Measurements from ENCODE around the gene FUT7.

Gene FUT7

DNA sequence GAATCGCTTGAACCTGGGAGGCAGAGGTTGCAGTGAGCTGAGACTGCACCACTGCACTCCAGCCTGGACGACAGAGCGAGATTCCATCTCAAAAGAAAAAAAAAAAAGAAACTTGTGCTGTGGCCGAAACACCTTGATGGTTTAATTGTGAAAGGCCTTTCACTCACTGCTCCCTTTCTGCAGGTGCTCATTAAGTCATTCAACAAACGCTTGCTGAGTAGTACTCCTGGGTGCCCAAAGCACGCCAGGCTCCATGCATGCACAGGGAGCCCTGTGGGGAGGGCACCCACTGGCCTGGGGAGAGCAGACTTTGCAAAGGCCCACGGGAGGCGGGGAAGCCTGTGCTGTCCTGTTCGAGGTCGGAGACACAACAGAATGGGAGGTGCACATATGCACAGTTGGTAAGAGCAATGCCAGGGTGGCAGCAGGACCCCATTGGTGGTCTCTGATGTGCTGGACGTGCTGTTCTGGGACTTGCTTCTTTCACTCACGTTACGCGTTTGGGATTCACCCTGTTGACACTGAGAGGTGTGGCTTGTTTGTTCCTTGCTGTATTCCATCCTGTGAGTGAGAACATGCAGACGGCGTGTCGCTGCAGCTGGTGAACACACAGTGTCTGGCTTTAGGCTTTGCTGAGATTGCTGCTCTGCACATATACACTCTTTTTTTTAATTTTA is 25.0 kb upstream of the FUT7 start:
- no peak for TF ChIP-seq EZH2phosphoT487 (conservative IDR thresholded peaks at IDR 0.05; ENCODE audit: low read length)
- TF ChIP-seq, protein P1, sequence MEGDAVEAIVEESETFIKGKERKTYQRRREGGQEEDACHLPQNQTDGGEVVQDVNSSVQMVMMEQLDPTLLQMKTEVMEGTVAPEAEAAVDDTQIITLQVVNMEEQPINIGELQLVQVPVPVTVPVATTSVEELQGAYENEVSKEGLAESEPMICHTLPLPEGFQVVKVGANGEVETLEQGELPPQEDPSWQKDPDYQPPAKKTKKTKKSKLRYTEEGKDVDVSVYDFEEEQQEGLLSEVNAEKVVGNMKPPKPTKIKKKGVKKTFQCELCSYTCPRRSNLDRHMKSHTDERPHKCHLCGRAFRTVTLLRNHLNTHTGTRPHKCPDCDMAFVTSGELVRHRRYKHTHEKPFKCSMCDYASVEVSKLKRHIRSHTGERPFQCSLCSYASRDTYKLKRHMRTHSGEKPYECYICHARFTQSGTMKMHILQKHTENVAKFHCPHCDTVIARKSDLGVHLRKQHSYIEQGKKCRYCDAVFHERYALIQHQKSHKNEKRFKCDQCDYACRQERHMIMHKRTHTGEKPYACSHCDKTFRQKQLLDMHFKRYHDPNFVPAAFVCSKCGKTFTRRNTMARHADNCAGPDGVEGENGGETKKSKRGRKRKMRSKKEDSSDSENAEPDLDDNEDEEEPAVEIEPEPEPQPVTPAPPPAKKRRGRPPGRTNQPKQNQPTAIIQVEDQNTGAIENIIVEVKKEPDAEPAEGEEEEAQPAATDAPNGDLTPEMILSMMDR (IDR thresholded peaks at IDR 0.05; ENCODE audit: insufficient read depth, low read length, poor library complexity, severe bottlenecking), result no peak
- no peaks in the 10 kb centered on the region for H3K79me2 ChIP-seq (ENCODE audit: insufficient read depth, low read length)
- no peak overlapping the region for H3K4me3 ChIP-seq (ENCODE audit: insufficient read depth, low read length, poor library complexity, severe bottlenecking)
- H3F3A ChIP-seq (ENCODE audit: insufficient read depth), result 0 out of 2 replicates have a peak, but pooled peaks cover under 1% of the 10 kb centered on the region
- H3K9me3 ChIP-seq (ENCODE audit: insufficient read depth, low read length), result no peaks in the 10 kb centered on the region
- no peak overlapping the region for H3K9ac ChIP-seq (ENCODE audit: low read length)
- no peak overlapping the region for H3K4me2 ChIP-seq (ENCODE audit: low read depth, low read length, poor library complexity, severe bottlenecking)
- H3K27me3 ChIP-seq (ENCODE audit: low read length), result no peaks in the 10 kb centered on the region
- no peaks in the 10 kb centered on the region for H3K36me3 ChIP-seq (ENCODE audit: low read length)
- H3K9me2 ChIP-seq (replicated peaks; ENCODE audit: insufficient read depth, low read length), result no peaks in the 10 kb centered on the region
- no peaks in the 10 kb centered on the region for H4K20me1 ChIP-seq (ENCODE audit: low read depth, low read length)
- H3K27ac ChIP-seq (ENCODE audit: low read depth, low read length), result no peak overlapping the region
- no peak overlapping the region for H2AFZ ChIP-seq (ENCODE audit: low read depth, low read length, severe bottlenecking)

DNA sequence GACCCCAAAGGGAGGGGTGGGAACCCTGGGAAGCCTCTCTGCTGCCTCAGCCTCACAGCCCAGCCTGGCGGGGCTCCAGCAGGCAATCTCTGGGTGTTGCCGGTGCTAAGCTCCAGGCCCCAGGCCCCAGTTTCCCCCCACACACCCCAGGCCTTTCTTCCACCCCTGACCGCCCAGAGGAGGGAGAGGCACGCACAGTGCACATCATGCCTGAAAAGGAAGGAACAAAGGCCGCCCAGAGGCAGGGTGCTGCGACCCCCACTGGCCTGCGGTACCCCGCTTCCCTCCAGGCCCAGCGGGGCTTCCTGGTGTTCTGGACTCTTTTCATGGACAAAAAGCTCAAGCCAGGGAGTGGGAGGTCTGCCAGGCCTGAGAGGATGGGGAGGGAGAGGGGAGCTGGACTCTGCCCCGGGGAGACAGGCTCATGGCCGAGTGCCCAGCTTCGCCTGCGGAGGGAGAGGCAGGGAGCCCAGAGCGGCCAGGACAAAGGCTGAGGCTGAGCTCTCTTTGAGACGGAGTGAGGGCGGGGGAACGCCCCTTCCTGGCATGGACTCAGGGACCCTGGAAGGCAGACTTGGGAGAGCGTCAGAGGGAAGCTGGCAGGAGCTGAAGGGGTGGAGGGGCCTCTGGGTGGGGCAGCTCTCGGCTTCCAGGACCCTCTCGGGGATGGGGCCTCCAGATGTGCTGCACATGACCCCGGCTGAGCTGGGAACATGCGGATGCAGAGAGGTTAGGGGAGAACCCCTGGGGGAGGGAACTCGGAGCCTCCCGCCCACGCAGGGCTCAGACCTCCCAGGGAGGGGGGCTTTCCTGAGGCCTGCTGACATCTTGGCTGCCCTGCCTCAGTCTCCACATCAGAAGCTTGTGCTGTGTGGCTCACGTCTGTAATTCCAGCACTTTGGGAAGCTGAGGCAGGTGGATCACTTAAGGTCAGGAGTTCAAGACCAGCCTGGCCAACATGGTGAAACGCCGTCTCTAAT is 23.8 kb upstream of the FUT7 start:
- Histone ChIP-seq H2AFZ (ENCODE audit: low read depth, low read length, severe bottlenecking) (no peak overlapping the region), H3K36me3 (ENCODE audit: low read length) (no peaks in the 10 kb centered on the region), H3K9me3 (ENCODE audit: insufficient read depth, low read length) (no peaks in the 10 kb centered on the region), H4K20me1 (ENCODE audit: low read depth, low read length) (no peaks in the 10 kb centered on the region), H3F3A (ENCODE audit: insufficient read depth) (no peaks in the 10 kb centered on the region), H3K9me2 (replicated peaks; ENCODE audit: insufficient read depth, low read length) (no peaks in the 10 kb centered on the region), H3K27ac (ENCODE audit: low read depth, low read length) (no peak overlapping the region), H3K4me3 (ENCODE audit: insufficient read depth, low read length, poor library complexity, severe bottlenecking) (no peak overlapping the region), H3K9ac (ENCODE audit: low read length) (no peak overlapping the region), H3K4me2 (ENCODE audit: low read depth, low read length, poor library complexity, severe bottlenecking) (no peak overlapping the region), H3K79me2 (ENCODE audit: insufficient read depth, low read length) (no peaks in the 10 kb centered on the region), H3K27me3 (ENCODE audit: low read length) (no peaks in the 10 kb centered on the region)
- TF ChIP-seq, protein P1 (IDR thresholded peaks at IDR 0.05; ENCODE audit: insufficient read depth, low read length, poor library complexity, severe bottlenecking), result no peak
- no peak for TF ChIP-seq EZH2phosphoT487 (conservative IDR thresholded peaks at IDR 0.05; ENCODE audit: low read length)

DNA sequence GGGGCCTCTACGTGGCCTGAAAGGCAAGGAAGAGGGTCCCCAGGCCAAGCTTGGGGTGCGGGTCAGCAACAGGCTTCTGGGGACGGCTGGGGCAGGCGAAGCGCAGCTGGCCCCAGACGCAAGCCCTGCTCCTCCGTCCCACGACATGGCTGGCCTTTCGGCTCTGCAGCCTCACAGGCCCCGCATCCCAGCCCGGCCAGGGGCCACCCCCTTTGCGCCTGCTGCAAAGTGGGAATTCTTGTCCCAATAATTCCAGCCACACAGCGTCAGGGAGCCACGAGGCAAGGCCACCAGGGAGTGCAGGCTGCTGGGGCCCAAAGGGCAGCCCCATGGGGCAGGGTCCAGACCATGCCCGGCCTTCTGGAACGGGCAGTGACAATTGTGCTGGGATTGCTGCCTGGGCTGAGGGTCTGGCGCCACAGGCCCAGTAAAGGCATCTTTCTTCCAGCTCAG is 23.1 kb upstream of the FUT7 start:
- Histone ChIP-seq H3K9ac (ENCODE audit: low read length) (no peak overlapping the region), H3K36me3 (ENCODE audit: low read length) (no peaks in the 10 kb centered on the region), H2AFZ (ENCODE audit: low read depth, low read length, severe bottlenecking) (no peak overlapping the region), H3K79me2 (ENCODE audit: insufficient read depth, low read length) (no peaks in the 10 kb centered on the region), H3K4me3 (ENCODE audit: insufficient read depth, low read length, poor library complexity, severe bottlenecking) (no peak overlapping the region), H3K9me2 (replicated peaks; ENCODE audit: insufficient read depth, low read length) (no peaks in the 10 kb centered on the region), H3K27me3 (ENCODE audit: low read length) (no peaks in the 10 kb centered on the region), H3F3A (ENCODE audit: insufficient read depth) (no peaks in the 10 kb centered on the region), H3K9me3 (ENCODE audit: insufficient read depth, low read length) (no peaks in the 10 kb centered on the region), H4K20me1 (ENCODE audit: low read depth, low read length) (no peaks in the 10 kb centered on the region), H3K4me2 (ENCODE audit: low read depth, low read length, poor library complexity, severe bottlenecking) (no peak overlapping the region), H3K27ac (ENCODE audit: low read depth, low read length) (no peak overlapping the region)
- TF ChIP-seq, protein P1 (IDR thresholded peaks at IDR 0.05; ENCODE audit: insufficient read depth, low read length, poor library complexity, severe bottlenecking), result no peak

Data from SU-DHL-6 (cell line).